PC-3 (cell line): ENCODE results near the gene DNAH7. TPM values are rescaled to one million over a fixed set of nuclear protein-coding genes. Genes with fewer than 3 reads are reported as not detected.

Experiments
- ATAC-seq: fragments of 200-7000 bp; cut with Tn5 transposase; 2 replicates; pipeline ENCODE4 v1.9.1; 2020; ENCODE audit warnings: mild to moderate bottlenecking, moderate library complexity
- BruUV-seq: library from RNA; stranded (reverse); fragments of 400-500 nt; replicated peaks from 2 replicates; lab custom pipeline; 2021; lab: Mats Ljungman, UMichigan
- CTCF ChIA-PET: fragments of 300-600 bp; sonication (Branson Sonifier 250); formaldehyde crosslinking; loops from one replicate; lab custom pipeline; 2022; ENCODE audit warnings: antibody characterized with exemption; lab: Charles Lee
- POLR2A ChIA-PET: fragments of 300-600 bp; sonication (Branson Sonifier 250); formaldehyde crosslinking; loops from one replicate; lab custom pipeline; 2022; ENCODE audit warnings: antibody characterized with exemption; ENCODE audit not compliant: unreplicated experiment; lab: Charles Lee
- DNase-seq: peaks from one replicate; pipeline ENCODE4 v3.0.0-alpha.2; 2015
- H2AFZ ChIP-seq: fragments of 300-600 bp; sonication (generic); 2 replicates; pipeline ENCODE4 v1.6.0; 2016; ENCODE audit warnings: antibody characterized with exemption, low read length
- H3F3A ChIP-seq: fragments of 300-600 bp; sonication (generic); one replicate; pipeline ENCODE4 v1.6.0; 2017; ENCODE audit warnings: antibody characterized with exemption, low read length, control low read depth, mild to moderate bottlenecking; ENCODE audit not compliant: unreplicated experiment
- H3K27ac ChIP-seq: fragments of 300-600 bp; sonication (generic); 2 replicates; pipeline ENCODE4 v1.5.1; 2016; ENCODE audit warnings: mild to moderate bottlenecking, low read length
- H3K27me3 ChIP-seq: fragments of 300-600 bp; sonication (generic); 2 replicates; pipeline ENCODE4 v1.6.1; 2016; ENCODE audit warnings: low read length, mixed read lengths
- H3K36me3 ChIP-seq: fragments of 300-600 bp; sonication (generic); 2 replicates; pipeline ENCODE4 v1.6.1; 2016; ENCODE audit warnings: low read depth, mixed run types, low read length, mixed read lengths
- H3K4me1 ChIP-seq: fragments of 300-600 bp; sonication (generic); 2 replicates; pipeline ENCODE4 v1.5.1; 2016; ENCODE audit warnings: low read length; ENCODE audit not compliant: insufficient read depth
- H3K4me2 ChIP-seq: fragments of 300-600 bp; sonication (generic); 2 replicates; pipeline ENCODE4 v1.6.0; 2016; ENCODE audit warnings: low read length
- H3K4me3 ChIP-seq: fragments of 300-600 bp; sonication (generic); 2 replicates; pipeline ENCODE4 v1.5.1; 2016; ENCODE audit warnings: mild to moderate bottlenecking, low read length, mixed read lengths
- H3K79me2 ChIP-seq: fragments of 300-600 bp; sonication (generic); 2 replicates; pipeline ENCODE4 v1.6.1; 2017; ENCODE audit warnings: low read length, mixed read lengths
- H3K9ac ChIP-seq: fragments of 300-600 bp; sonication (generic); 2 replicates; pipeline ENCODE4 v1.6.0; 2016; ENCODE audit warnings: mild to moderate bottlenecking, low read length
- H3K9me2 ChIP-seq: fragments of 300-600 bp; sonication (generic); replicated peaks from 2 replicates; pipeline ENCODE4 v1.6.1; 2016; ENCODE audit warnings: mixed run types, low read length, mixed read lengths
- H3K9me3 ChIP-seq: fragments of 300-600 bp; sonication (generic); 2 replicates; pipeline ENCODE4 v1.6.1; 2016; ENCODE audit warnings: low read length, mixed read lengths
- H4K20me1 ChIP-seq: fragments of 300-600 bp; sonication (generic); 2 replicates; pipeline ENCODE4 v1.6.1; 2016; ENCODE audit warnings: low read length, mixed read lengths
- EZH2 ChIP-seq: fragments of 300-600 bp; sonication (generic); IDR thresholded peaks from one replicate; pipeline ENCODE4 v1.6.1; 2017; ENCODE audit warnings: antibody characterized with exemption, mild to moderate bottlenecking, low read length; ENCODE audit not compliant: unreplicated experiment
- EZH2phosphoT487 ChIP-seq: fragments of 300-600 bp; sonication (generic); IDR thresholded peaks from 2 replicates; pipeline ENCODE4 v1.6.1; 2018; ENCODE audit warnings: mild to moderate bottlenecking, antibody characterized with exemption, low read length, borderline replicate concordance
- intact Hi-C: fragments of 100-400 bp; cut with micrococcal nuclease; formaldehyde crosslinking; loops from 2 replicates; pipeline ENCODE4 v1.9.0; 2023
- total RNA-seq: library from RNA; depleted of rRNA; stranded (reverse); fragments of >200 nt; gene quantifications from 2 replicates; pipeline ENCODE4 v1.2.3, GENCODE V29; 2014
- TF ChIP-seq, protein P1 (sequence below): fragments of 300-600 bp; sonication (generic); conservative IDR thresholded peaks from 2 replicates; pipeline ENCODE4 v1.5.1; 2017; ENCODE audit warnings: antibody characterized with exemption, low read depth, mild to moderate bottlenecking, low read length

Gene DNAH7
- total RNA-seq, 1 experiment from 2014 or later = 1.9 TPM

GRCh38 chr2:195709901-195710806, 358.5 kb downstream of the DNAH7 start:
- peak overlapping the region; percentile 47 for H3K27ac ChIP-seq
- DNase-seq = peak; percentile 42
- no peaks in the 10 kb centered on the region for H3F3A ChIP-seq
- H3K9ac ChIP-seq = no peak overlapping the region; the same call in 1 of the 2 replicates
- no peaks in the 10 kb centered on the region for H3K27me3 ChIP-seq
- H3K79me2 ChIP-seq = no peaks in the 10 kb centered on the region
- no peaks in the 10 kb centered on the region for H3K9me3 ChIP-seq
- peak overlapping the region; percentile 12 for H3K4me2 ChIP-seq
- H3K4me3 ChIP-seq = no peak overlapping the region
- no peaks in the 10 kb centered on the region for H3K9me2 ChIP-seq
- TF ChIP-seq, protein P1, sequence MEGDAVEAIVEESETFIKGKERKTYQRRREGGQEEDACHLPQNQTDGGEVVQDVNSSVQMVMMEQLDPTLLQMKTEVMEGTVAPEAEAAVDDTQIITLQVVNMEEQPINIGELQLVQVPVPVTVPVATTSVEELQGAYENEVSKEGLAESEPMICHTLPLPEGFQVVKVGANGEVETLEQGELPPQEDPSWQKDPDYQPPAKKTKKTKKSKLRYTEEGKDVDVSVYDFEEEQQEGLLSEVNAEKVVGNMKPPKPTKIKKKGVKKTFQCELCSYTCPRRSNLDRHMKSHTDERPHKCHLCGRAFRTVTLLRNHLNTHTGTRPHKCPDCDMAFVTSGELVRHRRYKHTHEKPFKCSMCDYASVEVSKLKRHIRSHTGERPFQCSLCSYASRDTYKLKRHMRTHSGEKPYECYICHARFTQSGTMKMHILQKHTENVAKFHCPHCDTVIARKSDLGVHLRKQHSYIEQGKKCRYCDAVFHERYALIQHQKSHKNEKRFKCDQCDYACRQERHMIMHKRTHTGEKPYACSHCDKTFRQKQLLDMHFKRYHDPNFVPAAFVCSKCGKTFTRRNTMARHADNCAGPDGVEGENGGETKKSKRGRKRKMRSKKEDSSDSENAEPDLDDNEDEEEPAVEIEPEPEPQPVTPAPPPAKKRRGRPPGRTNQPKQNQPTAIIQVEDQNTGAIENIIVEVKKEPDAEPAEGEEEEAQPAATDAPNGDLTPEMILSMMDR = no peak
- TF ChIP-seq EZH2 (no peak), EZH2phosphoT487 (no peak)
- peaks cover 15% of the 10 kb centered on the region for H3K4me1 ChIP-seq
- intact Hi-C loops = loop anchor here (1.0 to 5.0 kb wide), 2 partner anchors 24 to 38 kb away; no protein-coding TSS in a partner anchor
- CTCF ChIA-PET = no interaction called here
- no TSS peak for BruUV-seq
- peak; percentile 91 for ATAC-seq
- H2AFZ ChIP-seq = no peak overlapping the region
- H3K36me3 ChIP-seq = no peaks in the 10 kb centered on the region
- POLR2A ChIA-PET = interaction anchor here (0.6 kb wide), 1 partner anchor 228 kb away, joined by 6 read pairs; no protein-coding TSS in a partner anchor
- H4K20me1 ChIP-seq = no peaks in the 10 kb centered on the region

DNA sequence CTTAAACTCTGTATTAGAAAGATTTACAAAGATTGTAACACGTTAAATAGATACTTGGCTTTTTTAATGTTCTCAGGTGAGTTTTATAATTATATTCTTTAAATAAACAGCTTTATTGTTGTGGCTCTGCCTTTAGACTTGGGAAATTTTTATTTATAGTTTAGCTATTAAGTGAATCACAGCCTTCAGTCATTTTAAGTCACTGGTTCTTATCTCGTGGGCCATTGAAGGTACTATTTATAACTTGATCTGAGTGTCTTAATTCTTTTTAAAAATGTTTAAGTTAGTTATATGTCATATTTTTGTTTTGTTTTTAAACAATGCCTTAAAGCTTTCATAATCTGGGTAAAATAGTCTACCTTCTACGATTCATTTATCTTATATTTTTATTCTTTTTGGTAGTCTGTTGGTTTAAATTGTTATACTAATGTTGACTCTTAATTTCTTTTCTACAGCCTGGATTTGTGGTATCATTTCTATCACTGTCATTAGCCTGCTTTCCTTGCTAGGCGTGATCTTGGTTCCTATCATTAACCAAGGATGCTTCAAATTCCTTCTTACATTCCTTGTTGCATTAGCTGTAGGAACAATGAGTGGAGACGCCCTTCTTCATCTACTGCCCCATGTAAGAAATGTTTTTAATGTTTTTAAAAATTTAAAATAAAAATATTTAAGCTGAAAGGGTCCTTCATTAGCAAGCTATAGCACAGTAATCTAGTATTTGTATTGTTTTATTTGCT, 362.3 kb downstream of the DNAH7 start:
- ChIA-PET CTCF (no interaction called here), POLR2A (no interaction called here)
- DNase-seq = no peak
- Histone ChIP-seq H3K4me3 (no peak overlapping the region), H3K9me3 (no peaks in the 10 kb centered on the region), H3K9ac (no peak overlapping the region), H4K20me1 (no peaks in the 10 kb centered on the region), H3K9me2 (no peaks in the 10 kb centered on the region), H3K4me1 (peaks cover 15% of the 10 kb centered on the region), H3F3A (no peaks in the 10 kb centered on the region), H3K36me3 (no peaks in the 10 kb centered on the region), H2AFZ (no peak overlapping the region), H3K4me2 (no peak overlapping the region), H3K79me2 (no peaks in the 10 kb centered on the region), H3K27me3 (no peaks in the 10 kb centered on the region), H3K27ac (no peak overlapping the region)
- intact Hi-C loops = no loop called here
- TF ChIP-seq, protein P1 = no peak
- ATAC-seq = no peak
- BruUV-seq = no TSS peak
